Heart right ventricle (tissue), 16 donors: ENCODE data around the gene GRPEL2. TPM values are rescaled to one million over a fixed set of nuclear protein-coding genes. Genes with fewer than 3 reads are reported as not detected.

ENCODE experiments used
- ATAC-seq, 8 donors: fragments of 200-7000 bp; cut with Tn5 transposase; one replicate each; pipeline ENCODE4 v1.9.1; 2020; ENCODE audit warnings: mild to moderate bottlenecking in 8 of 8, moderate library complexity in 8 of 8, moderate number of reproducible peaks in 1 of 8
- DNase-seq, 2 donors: peaks; one replicate each; pipeline ENCODE4 v3.0.0-alpha.2; 2020
- H3K27ac ChIP-seq, 10 donors: fragments of 200-600 bp; sonication (generic) in 2 of 10; one replicate each; pipeline versions ENCODE4 v1.5.0 to v1.8.0; 2020 to 2022; ENCODE audit warnings: mild to moderate bottlenecking in 3 of 10
- H3K27me3 ChIP-seq, 7 donors: fragments of 200-600 bp; one replicate each; pipeline ENCODE4 v1.8.0; 2021 to 2022; ENCODE audit warnings: mild to moderate bottlenecking in 2 of 7
- H3K36me3 ChIP-seq, 9 donors: fragments of 200-600 bp; sonication (generic) in 1 of 9; one replicate each; pipeline versions ENCODE4 v1.5.0 to v1.8.0; 2020 to 2022; ENCODE audit warnings: mild to moderate bottlenecking in 2 of 9
- H3K4me1 ChIP-seq, 9 donors: fragments of 200-600 bp; sonication (generic) in 1 of 9; one replicate each; pipeline versions ENCODE4 v1.5.0 to v1.8.0; 2020 to 2022; ENCODE audit warnings: mild to moderate bottlenecking in 4 of 9
- H3K4me3 ChIP-seq, 10 donors: fragments of 200-600 bp; sonication (generic) in 2 of 10; one replicate each; pipeline versions ENCODE4 v1.5.0 to v1.8.0; 2020 to 2022; ENCODE audit warnings: mild to moderate bottlenecking in 7 of 10, moderate library complexity in 2 of 10
- H3K9me3 ChIP-seq, 11 donors: fragments of 200-600 bp in 10 of 11; sonication (generic) in 2 of 11; one replicate each; pipeline versions ENCODE4 v1.5.0 to v1.8.0; 2013 to 2022; ENCODE audit warnings: mild to moderate bottlenecking in 2 of 11, control low read depth in 1 of 11, moderate library complexity in 1 of 11
- WGBS, 2 donors: extraction: QIAGEN DNeasy Blood & Tissue Kit; methylation state at CpG; one replicate each; pipeline ENCODE4 v1.1.7; 2013; ENCODE audit warnings: inconsistent platforms in 1 of 2; 5-methylcytosine and 5-hydroxymethylcytosine counted together
- intact Hi-C, 10 donors: fragments of 100-400 bp; cut with DNase I; formaldehyde crosslinking; loops; one replicate each; pipeline versions ENCODE4 v1.11.1 to v1.14.2; 2022
- polyA plus RNA-seq, 2 donors: library from polyadenylated mRNA; stranded (reverse); fragments of 200-250 nt; gene quantifications; one replicate each; pipeline ENCODE4 v1.2.3, GENCODE V29; 2013
- total RNA-seq, 10 donors: library from RNA; stranded (reverse); fragmentation: NEBNext Ultra II Directional in 3 of 10; extraction: Animal tissue kit (Norgen Biotek cat#: 25700) in 3 of 10; gene quantifications; one replicate each; pipeline versions ENCODE4 v1.2.1 to v1.2.4, GENCODE V29; 2021 to 2023
- TF ChIP-seq, protein P1 (sequence below), 9 donors: fragments of 200-600 bp; sonication (generic) in 2 of 9; IDR thresholded peaks; one replicate each; pipeline versions ENCODE4 v1.5.0 to v1.8.0; 2021 to 2022; ENCODE audit warnings: antibody characterized with exemption in 9 of 9, mild to moderate bottlenecking in 5 of 9, moderate library complexity in 1 of 9
- donor health status: Arrhythmogenic right ventricular cardiomyopathy.
- donor health status: ischemic (EF 13 %, LVEDD 7.1; RV severe dilation, severe dysfunction).
- donor health status: healthy with polysubstance abuse.
- donor health status: DM: no; HTN: yes; CAD: no.
- donor health status: DM: no; HTN: no; CAD: no.
- donor health status: ischemic (EF 25% LVEDD 6.9; RV normal size, moderate dysfunction).
- donor health status: ischemic (EF 25% LVEDD 5.7; RV mildly dilated, moderate dysfunction).
- donor health status: healthy.
- donor health status: DM: yes; HTN: yes; CAD: no.
- donor health status: Ischemic cardiomyopathy.
- donor health status: ischemic (EF 35%, LVEDD 5.7; RV mildly dilated, moderate dysfunction).
- donor health status: nonischemic (EF 11% LVEDD 7.7; RV severe dilation, severe dysfunction).
- donor health status: DM: yes; HTN: yes; CAD: no.
- donor health status: PGD.
- donor health status: ischemic (EF 29% LVEDD 5.4; RV normal size, mild dysfunction).
- donor health status: nonischemic (EF 23%, LVEDD 6.1; RV moderate dilation, normal function).

GRPEL2 gene
- total and polyA plus RNA-seq, 12 donors: 4.8 to 13.4 (median 9.9) TPM

DNA sequence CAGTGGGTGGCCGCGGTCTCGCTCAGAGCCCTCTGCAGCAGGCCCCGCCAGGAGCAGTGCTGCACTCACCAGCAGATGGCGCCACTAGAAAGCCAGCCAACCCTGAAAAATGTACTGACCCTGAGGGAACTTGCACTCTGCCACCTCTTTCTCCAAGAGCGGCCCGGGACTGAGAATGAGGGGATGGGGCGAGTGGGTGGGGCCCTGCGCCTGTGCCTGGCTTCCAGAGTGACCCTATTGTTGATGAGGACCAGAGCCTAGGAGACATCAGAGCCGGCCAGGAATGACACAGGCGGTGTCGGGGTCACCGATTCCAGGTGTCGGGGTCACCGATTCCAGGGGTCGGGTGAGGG, 36.7 kb downstream of the GRPEL2 start:
- DNase-seq: peak; percentile 84 to 88
- Histone ChIP-seq H3K36me3 (no peaks in the 10 kb centered on the region), H3K9me3 (no peaks in the 10 kb centered on the region), H3K27ac (peak overlapping the region; percentile 73 to 95 (median 90)), H3K4me3 (peak overlapping the region in 1 of 10 donors; percentile 11), H3K27me3 (no peaks in the 10 kb centered on the region), H3K4me1 (peaks cover 14 to 69% (median 52%) of the 10 kb centered on the region in 9 donors)
- 27 to 29% methylated on average over 16 of the region's 16 CpGs for WGBS, 2 donors
- intact Hi-C loops: loop anchor here (1.0 to 5.0 kb wide), 9 partner anchors 47 to 185 kb away; no protein-coding TSS in a partner anchor
- ATAC-seq: peak; percentile 73 to 88 (median 80)
- TF ChIP-seq, protein P1, sequence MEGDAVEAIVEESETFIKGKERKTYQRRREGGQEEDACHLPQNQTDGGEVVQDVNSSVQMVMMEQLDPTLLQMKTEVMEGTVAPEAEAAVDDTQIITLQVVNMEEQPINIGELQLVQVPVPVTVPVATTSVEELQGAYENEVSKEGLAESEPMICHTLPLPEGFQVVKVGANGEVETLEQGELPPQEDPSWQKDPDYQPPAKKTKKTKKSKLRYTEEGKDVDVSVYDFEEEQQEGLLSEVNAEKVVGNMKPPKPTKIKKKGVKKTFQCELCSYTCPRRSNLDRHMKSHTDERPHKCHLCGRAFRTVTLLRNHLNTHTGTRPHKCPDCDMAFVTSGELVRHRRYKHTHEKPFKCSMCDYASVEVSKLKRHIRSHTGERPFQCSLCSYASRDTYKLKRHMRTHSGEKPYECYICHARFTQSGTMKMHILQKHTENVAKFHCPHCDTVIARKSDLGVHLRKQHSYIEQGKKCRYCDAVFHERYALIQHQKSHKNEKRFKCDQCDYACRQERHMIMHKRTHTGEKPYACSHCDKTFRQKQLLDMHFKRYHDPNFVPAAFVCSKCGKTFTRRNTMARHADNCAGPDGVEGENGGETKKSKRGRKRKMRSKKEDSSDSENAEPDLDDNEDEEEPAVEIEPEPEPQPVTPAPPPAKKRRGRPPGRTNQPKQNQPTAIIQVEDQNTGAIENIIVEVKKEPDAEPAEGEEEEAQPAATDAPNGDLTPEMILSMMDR (IDR thresholded peaks at IDR 0.05): peak; percentile 89 to 98 (median 97)

DNA sequence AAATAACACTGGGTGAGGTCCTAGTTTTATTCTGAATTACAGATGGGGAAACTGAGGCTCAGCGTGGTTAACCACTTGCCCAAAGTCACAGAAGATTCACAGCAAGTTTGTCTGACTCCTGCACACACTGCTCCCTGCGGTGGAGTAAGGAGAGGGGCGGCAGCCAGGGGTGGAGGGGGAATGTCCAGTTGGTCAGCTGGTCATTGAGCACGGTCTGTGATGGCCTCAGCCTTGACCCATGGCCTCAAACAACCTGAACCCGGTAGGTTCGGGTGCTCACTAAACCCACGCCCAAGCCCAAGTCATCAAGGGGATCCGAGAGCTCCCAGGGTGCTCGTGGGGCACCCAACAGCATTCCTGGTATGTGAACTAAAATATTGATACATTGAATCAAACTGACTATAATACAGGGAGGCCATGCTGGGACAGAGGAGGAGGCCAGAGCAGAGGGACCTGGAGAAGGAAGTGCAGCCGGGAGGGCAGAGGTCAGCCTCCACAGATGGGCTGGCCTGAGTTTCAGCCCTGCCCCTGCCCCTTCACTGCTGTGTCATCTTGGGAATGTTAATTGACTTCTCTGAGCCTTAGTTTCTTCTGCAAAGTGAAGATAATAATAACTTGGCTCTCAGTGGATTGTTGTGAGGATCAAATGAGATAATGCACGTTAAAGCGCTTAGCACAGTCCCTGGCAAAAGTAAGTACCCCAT, 37.4 kb downstream of the GRPEL2 start:
- Histone ChIP-seq H3K27me3 (no peaks in the 10 kb centered on the region), H3K36me3 (no peaks in the 10 kb centered on the region), H3K4me1 (peaks cover 14 to 76% (median 59%) of the 10 kb centered on the region in 9 donors), H3K27ac (peak overlapping the region; percentile 73 to 95 (median 90)), H3K9me3 (no peaks in the 10 kb centered on the region), H3K4me3 (peak overlapping the region in 1 of 10 donors; percentile 11)
- intact Hi-C loops: loop anchor here (1.0 to 5.0 kb wide), 9 partner anchors 47 to 185 kb away; no protein-coding TSS in a partner anchor
- ATAC-seq: peak in 2 of 8 donors; percentile 11 to 16
- DNase-seq: peak in 1 of 2 donors; percentile 28
- 77 to 79% methylated on average over 12 of the region's 12 CpGs for WGBS, 2 donors
- TF ChIP-seq, protein P1 (IDR thresholded peaks at IDR 0.05): no peak

DNA sequence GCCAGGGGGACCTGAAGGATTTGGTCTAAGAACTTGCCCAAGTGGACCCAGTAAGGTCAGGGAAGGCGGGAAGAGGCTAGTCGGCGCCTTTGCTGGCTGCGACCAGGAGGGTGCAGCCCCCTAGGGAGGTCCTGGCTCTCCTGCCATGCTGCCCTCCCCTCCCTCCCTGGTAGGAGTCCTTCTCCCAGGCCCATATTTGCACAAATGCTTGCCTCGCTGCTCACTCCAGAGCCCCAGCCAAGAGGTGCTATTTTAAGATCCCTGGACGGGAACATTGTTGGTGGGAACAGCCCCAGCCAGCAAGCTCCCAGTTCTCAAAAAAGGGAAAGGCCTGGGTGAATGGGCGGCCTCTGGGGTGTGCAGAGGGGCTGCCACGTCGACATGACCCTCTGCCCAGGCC, 38.1 kb downstream of the GRPEL2 start:
- TF ChIP-seq, protein P1 (IDR thresholded peaks at IDR 0.05): no peak
- intact Hi-C loops: loop anchor here in 9 of 10 donors (2.0 to 5.0 kb wide), 5 partner anchors 47 to 184 kb away; no protein-coding TSS in a partner anchor
- no peaks in the 10 kb centered on the region for H3K36me3 ChIP-seq
- DNase-seq: peak; percentile 52 to 82
- no peaks in the 10 kb centered on the region for H3K27me3 ChIP-seq
- H3K4me3 ChIP-seq: no peak overlapping the region
- peaks cover 14 to 83% (median 65%) of the 10 kb centered on the region in 9 donors for H3K4me1 ChIP-seq
- no peaks in the 10 kb centered on the region for H3K9me3 ChIP-seq
- 30 to 47% methylated on average over 9 of the region's 9 CpGs for WGBS, 2 donors
- peak; percentile 52 to 83 (median 74) for ATAC-seq
- H3K27ac ChIP-seq: peak overlapping the region; percentile 73 to 95 (median 90)

GRCh38 chr5:149386166-149386565, 40.9 kb downstream of the GRPEL2 start:
- peaks cover 10 to 97% (median 76%) of the 10 kb centered on the region in 9 donors for H3K4me1 ChIP-seq
- intact Hi-C loops: loop anchor here in 3 of 10 donors (2.0 to 5.0 kb wide), 2 partner anchors 36 to 37 kb away; no protein-coding TSS in a partner anchor
- H3K36me3 ChIP-seq: no peaks in the 10 kb centered on the region
- ATAC-seq (peak in 1 of 8 donors; percentile 16), DNase-seq (no peak)
- no peak overlapping the region for H3K4me3 ChIP-seq
- 40 to 50% methylated on average over 5 of the region's 5 CpGs for WGBS, 2 donors
- H3K27ac ChIP-seq: peak overlapping the region; percentile 53 to 95 (median 87)
- TF ChIP-seq, protein P1 (IDR thresholded peaks at IDR 0.05): no peak
- H3K9me3 ChIP-seq: no peaks in the 10 kb centered on the region
- H3K27me3 ChIP-seq: no peaks in the 10 kb centered on the region
